Stimulated activated CD4-positive, alpha-beta T cell treated with anti-CD3 and anti-CD28 coated beads, Interleukin-1b, Interleukin-23, amount 100 ng/mL, for 24 hours (primary cell): Measurements from ENCODE around the gene KCNIP1.
"Not testable (repeated sequence)": the region's sequence is repeated elsewhere in the genome, so short reads cannot be mapped to it uniquely, and the experiment has no call there.

Experiments used
- DNase-seq, 4 experiments: peaks; one replicate each; pipeline ENCODE4 v3.0.0-alpha.2; 2020; ENCODE audit warnings: low read depth in 4 of 4, low spot score in 1 of 4

The KCNIP1 gene

DNA sequence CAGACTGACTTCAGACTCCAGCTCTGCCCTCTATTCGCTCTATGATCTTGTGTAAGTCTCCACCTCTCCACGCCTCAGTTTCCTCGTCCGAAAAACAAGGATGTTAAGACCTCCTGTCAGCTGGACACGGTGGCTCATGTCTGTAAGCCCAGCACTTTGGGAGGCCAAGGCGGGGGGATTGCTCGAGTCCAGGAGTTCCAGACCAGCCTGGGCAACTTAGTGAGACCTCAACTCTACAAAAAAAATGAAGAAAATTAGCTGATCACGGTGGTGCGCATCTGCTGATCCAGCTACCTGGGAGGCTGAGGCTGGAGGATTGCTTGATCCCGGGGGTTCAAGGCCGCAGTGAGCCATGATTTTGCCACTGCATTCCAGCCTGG is 243.1 kb downstream of the KCNIP1 start:
- no peak for DNase-seq

DNA sequence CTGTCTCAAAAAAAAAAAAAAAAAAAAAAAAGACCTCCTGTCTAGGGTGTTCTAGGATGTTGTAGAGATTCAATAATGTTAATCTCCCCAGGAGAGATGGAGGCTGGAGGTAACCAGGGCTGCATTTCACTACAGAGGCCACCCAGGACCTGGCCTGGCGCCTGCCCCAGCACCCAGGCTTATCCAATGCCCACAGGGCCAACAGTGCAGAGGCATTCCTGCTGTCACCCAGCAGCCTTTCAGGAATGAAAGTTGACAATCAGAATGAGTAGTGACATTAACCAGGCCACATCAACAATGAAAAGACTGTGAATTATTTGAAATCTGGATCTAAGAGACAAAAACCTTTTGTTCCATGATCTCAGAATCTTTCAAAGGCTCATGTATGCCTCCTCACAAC is 243.5 kb downstream of the KCNIP1 start:
- no peak for DNase-seq

DNA sequence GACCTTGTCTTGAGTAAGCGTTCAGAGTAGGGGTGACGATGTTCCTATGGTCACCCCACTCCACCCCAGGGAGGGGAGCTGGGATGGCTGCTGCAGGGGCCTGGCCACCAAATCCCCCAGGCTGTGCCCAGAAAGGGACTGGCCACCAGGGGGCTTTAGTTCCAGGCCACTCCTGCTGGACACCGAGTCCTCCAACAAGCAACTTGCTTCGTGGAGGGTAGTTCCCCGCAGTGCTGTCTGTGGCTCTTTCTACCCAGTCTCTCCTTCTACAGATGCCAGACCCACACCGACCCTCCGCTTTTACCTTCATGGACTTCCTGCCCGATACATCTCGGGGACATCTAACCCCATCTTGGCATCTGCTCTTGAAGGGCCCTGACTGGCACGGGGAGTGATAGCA is 244.0 kb downstream of the KCNIP1 start:
- no peak for DNase-seq

DNA sequence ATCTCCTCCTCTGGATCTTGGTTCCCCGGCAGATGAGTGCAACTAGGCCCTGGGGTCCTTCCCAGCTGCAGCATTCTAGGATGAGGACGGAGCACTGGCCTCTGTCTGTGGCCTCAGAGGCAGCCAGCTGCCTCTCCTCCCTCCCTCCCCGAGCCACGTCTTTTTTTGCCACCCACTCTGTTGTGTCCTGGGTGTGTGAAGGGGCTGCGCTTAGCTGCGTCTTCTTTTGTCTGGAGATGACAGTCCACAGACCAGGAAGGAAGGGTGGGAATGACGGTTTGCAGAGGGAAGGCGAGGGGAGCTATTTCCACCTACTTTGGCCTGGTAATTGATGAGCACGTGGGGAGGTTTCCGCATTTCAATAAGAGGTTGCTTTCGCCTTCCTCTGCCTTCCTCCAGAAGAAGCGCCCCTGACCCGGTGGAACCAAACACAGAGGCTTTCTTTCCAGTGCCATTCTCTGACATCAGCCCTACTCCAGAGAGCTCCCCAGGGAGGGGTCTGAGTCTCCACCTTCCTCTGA is 245.2 kb downstream of the KCNIP1 start:
- DNase-seq = no peak

DNA sequence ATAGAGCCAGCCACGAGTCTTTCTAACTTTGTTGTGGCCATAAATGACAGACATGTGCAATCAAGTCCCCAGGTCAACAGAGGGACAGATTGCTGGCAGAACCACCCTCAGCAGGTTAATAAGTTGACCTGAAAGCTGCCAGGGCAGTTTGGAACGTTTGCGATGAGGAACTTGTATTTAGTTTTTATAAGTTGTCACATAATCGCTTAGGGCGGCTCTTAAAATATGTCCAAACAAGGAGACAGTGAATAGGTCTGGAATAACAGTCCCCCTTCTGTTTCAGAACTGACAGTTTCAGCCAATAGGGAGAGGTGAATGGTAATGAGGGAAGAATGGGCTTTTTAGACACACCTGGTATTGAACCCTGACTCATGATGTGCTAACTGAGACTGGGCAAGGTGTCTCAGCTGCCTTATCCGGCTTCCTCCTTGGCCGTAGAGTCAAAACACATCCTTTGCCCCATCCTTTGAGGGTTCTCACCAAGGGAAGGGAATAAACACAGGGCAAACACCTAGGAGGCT is 246.2 kb downstream of the KCNIP1 start:
- no peak for DNase-seq

DNA sequence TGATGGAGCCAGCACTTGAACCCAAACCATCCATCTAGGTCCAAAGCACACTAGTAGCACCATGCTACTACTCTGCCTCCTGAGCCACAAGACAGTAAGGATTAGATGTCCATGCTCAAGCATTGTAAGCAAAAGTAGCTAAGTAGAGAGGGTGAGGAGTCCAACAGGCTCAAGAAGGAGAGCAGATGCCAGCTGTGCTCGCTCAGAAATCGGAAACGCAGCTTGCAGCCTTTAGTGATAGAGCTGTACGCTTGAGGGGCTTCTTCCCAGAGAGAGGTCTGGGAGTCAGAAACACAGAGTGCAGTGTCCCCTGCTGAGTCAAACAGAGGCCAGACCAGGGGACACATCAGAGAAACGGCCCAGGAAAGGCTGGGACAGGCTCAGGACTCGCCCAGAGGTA is 247.0 kb downstream of the KCNIP1 start:
- DNase-seq = no peak

DNA sequence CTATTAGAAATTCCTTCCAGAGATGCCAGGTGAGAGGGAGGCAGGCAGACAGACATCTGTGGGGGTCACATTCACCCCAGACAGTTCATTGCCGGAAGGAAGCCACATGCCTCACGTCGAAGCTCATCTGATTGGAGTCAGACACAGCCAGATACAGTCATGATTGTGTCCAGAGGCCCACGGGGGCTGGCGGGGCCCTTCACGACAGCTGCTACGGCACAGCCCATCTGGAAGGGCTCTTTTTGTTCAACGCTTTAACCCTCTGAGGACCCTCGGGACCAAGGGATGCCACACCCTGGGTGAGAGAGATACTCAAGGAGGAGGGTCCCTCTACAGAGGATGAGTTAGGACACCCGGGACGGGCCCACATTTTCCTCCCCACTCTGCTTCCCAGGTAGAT is 247.8 kb downstream of the KCNIP1 start:
- no peak for DNase-seq

DNA sequence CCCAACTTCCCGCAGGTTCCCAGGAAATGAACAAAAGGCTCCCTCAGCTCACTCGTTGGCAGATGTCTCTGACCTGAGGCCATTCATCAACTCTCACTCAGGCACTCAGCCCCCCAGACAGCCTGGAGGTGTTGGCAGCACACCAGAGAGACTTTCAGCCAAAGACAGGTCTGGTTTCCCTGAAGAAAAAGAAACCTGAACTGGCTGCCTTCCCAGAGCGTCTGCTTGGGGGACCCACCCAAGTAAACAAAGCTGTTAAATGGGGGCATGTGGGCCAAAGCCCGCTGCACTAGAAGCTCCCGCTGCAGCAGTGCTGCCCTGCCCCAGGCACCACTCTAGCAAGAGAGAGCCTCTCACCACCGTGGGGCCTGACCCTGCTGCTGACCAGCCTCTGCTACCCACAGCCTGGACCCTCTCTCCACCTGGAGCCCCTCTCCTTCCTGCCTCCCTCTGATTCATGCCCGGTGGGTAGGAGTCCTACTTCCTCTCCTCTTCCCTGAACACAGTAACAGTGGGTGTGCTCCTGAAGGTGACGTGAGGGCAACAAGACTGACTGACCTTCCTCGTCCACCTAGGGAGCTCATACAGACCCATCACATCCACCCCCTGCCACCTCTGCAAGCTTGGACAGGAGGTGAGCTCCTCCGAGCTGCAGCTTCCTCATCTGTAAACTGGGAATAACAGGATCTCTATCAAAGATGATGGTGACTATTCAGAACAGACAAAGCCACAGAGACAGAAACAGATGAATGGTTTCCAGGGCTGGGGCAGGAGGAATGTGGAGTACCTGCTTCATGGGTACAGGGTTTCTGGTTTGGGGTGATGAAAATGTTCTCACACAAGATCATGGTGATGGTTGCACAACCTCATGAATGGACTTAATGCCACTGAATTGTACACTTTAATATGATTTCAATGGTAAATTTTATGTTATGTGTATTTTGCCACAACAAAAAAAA is 248.7 kb downstream of the KCNIP1 start:
- no peak for DNase-seq

DNA sequence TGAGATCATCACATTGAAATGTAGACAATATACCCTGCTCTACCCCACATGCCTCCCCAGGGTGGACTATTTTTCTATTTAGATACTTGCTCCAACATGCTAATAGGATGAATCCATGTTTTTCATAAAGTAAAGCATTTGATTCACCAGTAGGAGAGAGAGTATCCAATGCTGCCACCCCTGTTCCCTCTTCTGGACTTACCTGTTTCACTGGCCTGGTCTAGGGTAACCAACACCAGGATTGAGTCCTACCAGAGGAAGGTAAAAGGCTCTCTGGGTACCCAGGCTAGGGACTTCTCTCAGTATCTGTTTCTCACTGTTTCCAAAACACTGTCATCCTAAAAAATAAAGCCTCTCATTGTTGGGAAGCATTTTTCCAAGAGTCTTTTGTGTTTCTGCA is 249.5 kb downstream of the KCNIP1 start:
- no peak for DNase-seq

DNA sequence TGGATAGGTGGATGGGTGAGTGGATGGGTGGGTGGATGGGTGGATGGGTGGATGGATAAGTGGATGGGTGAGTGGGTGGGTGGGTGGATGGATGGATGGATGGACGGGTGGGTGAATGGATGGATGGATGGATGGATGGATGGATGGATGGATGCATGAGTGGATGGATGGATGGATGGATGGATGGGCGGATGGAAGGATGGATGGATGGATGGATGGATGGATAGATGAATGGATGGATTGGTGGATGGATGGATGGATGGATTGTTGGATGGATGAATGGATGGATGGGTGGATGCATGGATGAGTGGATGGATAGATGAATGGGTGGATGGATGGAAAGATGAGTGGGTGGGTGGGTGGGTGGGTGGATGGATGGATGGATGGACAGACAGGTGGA is 250.7 kb downstream of the KCNIP1 start:
- not testable (repeated sequence) for DNase-seq

DNA sequence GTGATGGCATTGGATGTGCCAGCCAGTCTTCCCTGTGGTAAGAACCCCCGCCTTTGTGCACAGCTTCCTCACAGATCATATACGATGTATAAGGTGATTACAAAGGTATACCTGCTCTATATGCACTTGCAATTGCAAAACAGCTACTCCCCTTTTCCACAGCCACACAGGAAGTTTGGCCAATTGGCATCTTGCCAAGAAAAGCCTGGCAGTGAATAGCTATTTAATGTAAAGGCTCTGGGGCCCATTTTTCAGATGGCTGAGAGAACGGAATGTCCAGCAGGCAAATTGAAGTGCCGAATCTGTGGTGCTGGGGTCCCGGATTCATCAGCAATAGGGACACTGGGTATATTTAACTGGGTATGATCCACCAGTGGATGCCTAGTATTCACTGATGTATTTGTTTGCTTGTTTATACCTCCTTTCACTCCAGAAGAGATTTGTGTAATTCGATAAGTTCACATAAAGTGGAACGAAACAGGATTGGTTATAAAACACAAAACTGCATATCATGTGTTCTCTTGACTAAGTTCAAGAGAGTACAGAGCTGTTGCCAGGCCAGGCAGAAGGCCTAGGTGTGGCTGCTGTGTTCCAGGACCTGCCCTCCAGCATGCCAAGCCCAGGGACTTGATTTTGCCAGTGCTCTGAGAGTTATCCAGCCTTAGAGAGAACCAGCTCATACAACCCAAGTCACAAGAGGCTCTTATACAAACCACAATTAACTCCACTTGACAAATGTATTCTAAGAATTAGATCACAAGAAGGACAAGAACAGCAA is 252.0 kb downstream of the KCNIP1 start:
- DNase-seq = no peak

DNA sequence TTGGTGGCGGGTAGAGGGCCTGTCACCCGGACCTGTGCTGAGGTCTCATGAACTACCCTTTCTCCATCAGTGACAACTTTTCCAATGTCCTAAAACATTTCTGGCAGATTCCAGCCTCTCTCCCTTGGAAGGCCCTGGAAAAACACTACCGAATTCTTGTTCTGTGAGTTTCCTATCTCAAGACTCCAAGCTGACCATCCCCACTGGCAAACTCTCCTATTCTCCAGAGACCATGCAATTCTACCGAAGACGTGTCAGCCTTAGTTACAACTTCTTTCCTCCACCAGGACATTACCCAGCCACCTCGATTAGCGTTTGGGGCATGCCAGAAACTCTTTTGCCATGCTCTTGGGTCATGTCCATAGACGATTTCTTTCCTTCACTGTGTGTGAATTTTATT is 252.9 kb downstream of the KCNIP1 start:
- no peak for DNase-seq

DNA sequence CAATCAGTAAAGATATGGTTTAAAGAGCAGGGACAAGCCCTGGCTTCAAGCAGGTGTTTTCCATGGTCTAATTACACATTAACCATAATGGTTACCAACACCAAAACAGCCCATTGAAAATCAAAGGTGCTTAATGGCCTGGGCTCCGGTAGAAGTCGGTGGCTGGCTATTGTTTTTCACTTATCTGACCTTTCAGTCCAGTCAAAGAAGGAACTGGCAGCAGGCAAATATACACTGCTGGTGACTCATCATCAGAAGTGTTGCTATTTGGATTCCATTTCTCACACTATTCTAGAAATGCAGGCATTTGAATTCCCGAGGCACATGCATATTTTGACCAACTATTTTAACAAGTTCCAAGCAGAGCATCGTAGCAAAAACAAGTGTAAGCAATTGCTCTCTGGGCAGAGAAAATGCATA is 253.4 kb downstream of the KCNIP1 start:
- DNase-seq = no peak

DNA sequence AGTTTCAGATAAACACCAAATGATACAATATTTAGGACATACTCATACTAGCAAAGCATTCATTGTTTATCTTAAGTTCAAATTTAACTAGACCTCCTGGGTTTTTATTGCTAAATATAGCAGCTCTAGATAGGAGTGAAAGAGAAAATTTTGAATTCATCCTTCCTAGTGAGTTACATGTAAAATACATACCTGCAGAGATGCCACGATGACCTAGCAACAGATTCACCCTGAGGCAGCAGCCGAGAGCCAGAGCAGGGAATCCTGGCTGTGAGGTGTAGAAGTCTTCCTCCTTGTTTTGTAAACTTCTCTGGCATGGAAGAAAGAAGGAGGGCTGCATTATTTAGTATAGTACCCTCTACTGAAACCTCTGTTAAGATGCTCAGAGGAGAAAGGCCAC is 253.8 kb downstream of the KCNIP1 start:
- no peak for DNase-seq

DNA sequence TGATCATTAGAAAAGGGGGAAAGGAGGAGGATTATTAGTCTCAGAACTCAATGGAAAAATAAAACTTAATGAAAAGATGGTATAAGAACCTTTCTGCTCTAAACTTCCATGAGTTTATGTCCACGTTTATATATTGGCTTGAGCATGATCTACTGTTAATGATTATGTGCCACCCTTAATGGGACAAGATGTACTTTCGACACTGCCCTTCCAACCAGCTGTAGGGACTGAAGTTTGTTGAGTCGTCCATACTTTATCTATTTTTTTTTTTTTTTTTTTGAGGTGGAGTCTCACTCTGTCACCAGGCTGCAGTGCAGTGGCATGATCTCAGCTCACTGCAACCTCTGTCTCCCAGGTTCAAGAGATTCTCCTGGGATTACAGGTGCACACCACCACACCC is 254.7 kb downstream of the KCNIP1 start:
- no peak for DNase-seq

DNA sequence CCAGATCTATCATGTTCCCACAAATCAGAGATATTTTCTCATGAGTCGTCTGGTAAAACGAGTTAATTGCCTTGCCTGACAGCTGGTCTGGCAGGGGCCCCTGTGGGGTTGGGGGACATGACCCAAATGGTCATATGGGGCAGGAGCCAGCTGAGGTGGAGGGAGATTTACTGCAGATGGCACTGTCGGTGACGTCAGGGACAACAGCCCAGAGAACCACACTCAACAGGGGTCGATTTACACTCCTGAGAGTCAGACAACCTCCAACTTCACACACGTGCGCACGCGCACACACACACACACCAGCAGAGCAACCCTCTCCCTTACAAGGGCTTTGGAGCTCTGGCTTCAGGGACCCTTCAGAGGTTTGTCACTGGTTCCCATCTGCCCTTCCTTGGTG is 256.3 kb downstream of the KCNIP1 start:
- no peak for DNase-seq

DNA sequence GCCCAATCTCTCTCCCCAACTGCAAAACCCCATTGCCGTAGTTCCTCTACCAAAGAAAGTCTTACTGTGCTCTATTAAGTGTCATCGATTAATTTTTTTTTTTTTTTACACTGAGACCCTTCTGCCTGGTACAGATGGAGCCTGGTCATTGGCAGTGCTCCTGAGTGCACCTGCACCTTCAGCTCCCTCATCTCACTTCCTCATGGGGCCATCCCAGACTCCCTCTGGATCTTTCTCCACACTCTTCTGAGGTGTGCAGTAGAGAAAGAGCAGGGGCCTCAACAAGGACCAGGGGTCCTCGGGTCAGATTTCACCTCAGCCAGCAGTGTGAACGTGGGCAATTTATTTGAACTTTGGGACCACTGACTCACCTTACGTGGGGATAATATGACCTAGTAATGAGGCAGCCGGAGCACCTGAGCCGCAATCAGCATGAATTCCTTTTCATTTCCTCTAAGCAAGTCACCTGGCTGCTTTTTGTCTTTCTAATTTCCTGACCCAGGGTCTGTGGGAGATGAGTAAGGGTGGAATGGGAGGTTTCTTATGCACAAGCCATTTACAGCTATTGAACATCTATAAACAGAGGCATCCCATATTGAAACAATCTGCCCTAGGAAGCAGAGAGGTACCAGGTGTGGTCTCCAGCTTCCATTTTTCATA is 257.4 kb downstream of the KCNIP1 start:
- DNase-seq = no peak

DNA sequence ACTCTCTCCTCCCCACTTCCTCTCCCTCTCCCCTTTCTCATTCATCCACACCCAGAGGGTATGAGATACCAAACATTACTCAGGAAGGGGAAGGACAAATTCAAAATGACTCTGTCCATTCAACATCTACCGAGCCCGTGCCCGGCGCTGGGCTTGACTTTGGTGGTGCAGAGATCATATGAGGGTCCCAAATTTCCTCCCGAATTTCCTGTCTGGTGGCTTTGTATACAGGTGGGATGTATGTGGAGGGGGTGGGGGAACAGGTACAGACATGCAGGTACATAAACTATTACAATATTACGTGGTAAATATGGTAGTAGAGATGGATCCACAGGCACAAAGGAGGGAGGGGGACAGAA is 257.9 kb downstream of the KCNIP1 start:
- DNase-seq = no peak

DNA sequence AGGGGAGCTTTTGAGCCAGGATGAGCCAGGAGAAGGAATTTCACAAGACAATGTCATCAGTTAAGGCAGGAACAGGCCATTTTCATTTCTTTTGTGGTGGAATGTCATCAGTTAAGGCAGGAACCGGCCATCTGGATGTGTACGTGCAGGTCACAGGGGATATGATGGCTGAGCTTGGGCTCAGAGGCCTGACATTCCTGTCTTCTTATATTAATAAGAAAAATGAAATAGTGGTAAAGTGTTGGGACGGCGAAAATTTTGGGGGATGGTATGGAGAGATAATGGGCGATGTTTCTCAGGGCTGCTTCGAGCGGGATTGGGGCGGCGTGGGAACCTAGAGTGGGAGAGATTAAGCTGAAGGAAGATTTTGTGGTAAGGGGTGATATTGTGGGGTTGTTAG is 258.5 kb downstream of the KCNIP1 start:
- not testable (repeated sequence) for DNase-seq

DNA sequence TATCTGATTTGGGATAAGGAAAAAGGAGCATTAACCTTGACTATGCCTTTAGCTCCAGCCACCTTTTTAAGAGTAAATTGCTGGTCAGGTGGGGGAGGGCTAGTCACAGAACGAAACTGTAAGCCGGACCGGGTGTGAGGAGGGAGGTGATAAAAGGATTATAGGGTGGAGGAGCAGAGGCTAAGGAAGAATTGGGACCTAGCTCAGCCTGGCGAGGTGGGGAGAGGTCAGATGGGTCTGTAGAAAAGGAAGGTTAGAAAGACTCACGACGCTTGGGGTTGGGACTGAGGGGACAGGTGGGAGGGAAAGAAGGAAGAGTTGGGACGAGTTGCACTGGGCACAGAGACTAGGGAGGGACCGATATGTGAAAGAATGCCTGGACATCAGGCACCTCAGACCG is 262.0 kb downstream of the KCNIP1 start:
- DNase-seq = not testable (repeated sequence)

DNA sequence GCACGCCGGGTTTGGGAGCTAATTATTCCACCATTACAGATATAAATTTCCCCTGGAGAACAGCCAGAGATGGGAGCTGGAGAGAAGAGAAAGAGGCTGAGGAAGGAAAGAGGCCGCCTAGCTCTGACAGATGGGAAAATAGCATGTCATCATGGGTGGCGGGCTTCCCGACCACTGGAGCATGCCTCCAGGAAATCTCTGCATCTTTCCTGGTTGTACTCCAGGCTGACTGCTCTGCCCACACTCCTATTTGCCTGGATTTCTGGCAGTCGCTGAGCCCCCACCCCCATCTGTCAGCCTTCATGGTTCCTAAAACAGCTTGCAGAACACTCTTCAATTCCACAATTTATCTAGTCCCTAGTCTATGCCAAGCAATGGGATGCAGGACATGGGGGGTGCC is 265.4 kb downstream of the KCNIP1 start:
- no peak for DNase-seq
